Transverse colon (tissue), 4 donors: ENCODE data around the gene C11orf65. TPM values are rescaled to one million over a fixed set of nuclear protein-coding genes. Genes with fewer than 3 reads are reported as not detected.
"Not testable (repeated sequence)": the region's sequence is repeated elsewhere in the genome, so short reads cannot be mapped to it uniquely, and the experiment has no call there.

ENCODE experiments used
- DNase-seq: peaks from one replicate; pipeline ENCODE4 v3.0.0-alpha.2; 2019
- H3K27ac ChIP-seq, 4 donors: fragments of 200-600 bp; sonication (generic); 2 replicates each; pipeline ENCODE4 v1.5.1; 2016 to 2018; ENCODE audit warnings: inconsistent platforms in 4 of 4
- H3K27me3 ChIP-seq: fragments of 200-600 bp; sonication (generic); 2 replicates; pipeline ENCODE4 v1.5.1; 2017; ENCODE audit warnings: inconsistent platforms
- H3K36me3 ChIP-seq, 4 donors: fragments of 200-600 bp; sonication (generic); 2 replicates each; pipeline ENCODE4 v1.5.1; 2017 to 2019; ENCODE audit warnings: inconsistent platforms in 4 of 4
- H3K4me1 ChIP-seq, 4 donors: fragments of 200-600 bp; sonication (generic); 2 replicates each; pipeline ENCODE4 v1.5.1; 2017 to 2020; ENCODE audit warnings: inconsistent platforms in 4 of 4
- H3K4me3 ChIP-seq, 4 donors: fragments of 200-600 bp; sonication (generic); 1 replicate in 1 of 4; 2 replicates in 3 of 4; pipeline versions ENCODE4 v1.5.1 to v1.6.1; 2017 to 2019; ENCODE audit warnings: inconsistent platforms in 4 of 4
- H3K9me3 ChIP-seq, 2 donors: fragments of 200-600 bp; sonication (generic); 2 replicates each; pipeline ENCODE4 v1.5.1; 2017 to 2019; ENCODE audit warnings: inconsistent platforms in 2 of 2
- EP300 ChIP-seq: sonication (generic); formaldehyde crosslinking; IDR thresholded peaks from one replicate; pipeline ENCODE4 v1.6.1; 2017; ENCODE audit warnings: antibody characterized with exemption, low read depth
- POLR2A ChIP-seq: fragments of 450-650 bp; IDR thresholded peaks from one replicate; pipeline ENCODE4 v1.6.1; 2016; ENCODE audit warnings: antibody characterized with exemption, mild to moderate bottlenecking, moderate library complexity
- POLR2AphosphoS5 ChIP-seq, 3 donors: sonication (generic); formaldehyde crosslinking; IDR thresholded peaks; one replicate each; pipeline ENCODE4 v1.6.1; 2016; ENCODE audit warnings: antibody characterized with exemption in 3 of 3
- WGBS, 2 donors: methylation state at CpG; one replicate each; pipeline ENCODE4 v1.1.5; 2018; ENCODE audit warnings: low coverage in 1 of 2; 5-methylcytosine and 5-hydroxymethylcytosine counted together
- in situ Hi-C, 4 donors: fragments of 200-750 bp; cut with MboI; loops; one replicate each; pipeline versions ENCODE4 v1.15.0 to v1.15.1; 2017; ENCODE audit warnings: low sequenced_read_pairs in 3 of 4, low pct_ligation_motif_present in 1 of 4, low pct_unique_long_range_greater_than_20kb in 1 of 4
- intact Hi-C: fragments of 100-400 bp; cut with DNase I; formaldehyde crosslinking; loops from one replicate; pipeline ENCODE4 v1.15.1; 2023; ENCODE audit warnings: low total_unique reads
- total RNA-seq, 4 donors: library from RNA; depleted of rRNA; stranded (reverse); fragments of >200 nt; gene quantifications; one replicate each; pipeline ENCODE4 v1.1.0, GENCODE V29; 2016
- TF ChIP-seq, protein P1 (sequence below), 5 experiments: fragments of 200-600 bp in 3 of 5; fragments of 450-650 bp in 2 of 5; sonication (generic) in 3 of 5; IDR thresholded peaks; 1 replicate in 2 of 5; 2 replicates in 3 of 5; pipeline ENCODE4 v1.5.1; 2016 to 2017; ENCODE audit warnings: antibody characterized with exemption in 5 of 5, inconsistent platforms in 3 of 5, mild to moderate bottlenecking in 2 of 5, moderate library complexity in 1 of 5

The C11orf65 gene
- total RNA-seq, 4 donors from 2014 or later = 1.1 TPM; not detected in 2

GRCh38 chr11:108431370-108431769 is 36.0 kb downstream of the C11orf65 start:
- WGBS, 2 donors = 60 to 63% methylated on average over 1 of the region's 1 CpG
- intact Hi-C loops = no loop called here
- in situ Hi-C loops = no loop called here
- no peaks in the 10 kb centered on the region for H3K36me3 ChIP-seq
- no peaks in the 10 kb centered on the region for H3K9me3 ChIP-seq
- no peak for DNase-seq
- no peaks in the 10 kb centered on the region for H3K27me3 ChIP-seq
- H3K4me3 ChIP-seq = no peak overlapping the region
- H3K27ac ChIP-seq = no peak overlapping the region
- no peaks in the 10 kb centered on the region for H3K4me1 ChIP-seq
- TF ChIP-seq, protein P1, sequence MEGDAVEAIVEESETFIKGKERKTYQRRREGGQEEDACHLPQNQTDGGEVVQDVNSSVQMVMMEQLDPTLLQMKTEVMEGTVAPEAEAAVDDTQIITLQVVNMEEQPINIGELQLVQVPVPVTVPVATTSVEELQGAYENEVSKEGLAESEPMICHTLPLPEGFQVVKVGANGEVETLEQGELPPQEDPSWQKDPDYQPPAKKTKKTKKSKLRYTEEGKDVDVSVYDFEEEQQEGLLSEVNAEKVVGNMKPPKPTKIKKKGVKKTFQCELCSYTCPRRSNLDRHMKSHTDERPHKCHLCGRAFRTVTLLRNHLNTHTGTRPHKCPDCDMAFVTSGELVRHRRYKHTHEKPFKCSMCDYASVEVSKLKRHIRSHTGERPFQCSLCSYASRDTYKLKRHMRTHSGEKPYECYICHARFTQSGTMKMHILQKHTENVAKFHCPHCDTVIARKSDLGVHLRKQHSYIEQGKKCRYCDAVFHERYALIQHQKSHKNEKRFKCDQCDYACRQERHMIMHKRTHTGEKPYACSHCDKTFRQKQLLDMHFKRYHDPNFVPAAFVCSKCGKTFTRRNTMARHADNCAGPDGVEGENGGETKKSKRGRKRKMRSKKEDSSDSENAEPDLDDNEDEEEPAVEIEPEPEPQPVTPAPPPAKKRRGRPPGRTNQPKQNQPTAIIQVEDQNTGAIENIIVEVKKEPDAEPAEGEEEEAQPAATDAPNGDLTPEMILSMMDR (IDR thresholded peaks at IDR 0.05) = no peak
- no peak for TF ChIP-seq POLR2A

DNA sequence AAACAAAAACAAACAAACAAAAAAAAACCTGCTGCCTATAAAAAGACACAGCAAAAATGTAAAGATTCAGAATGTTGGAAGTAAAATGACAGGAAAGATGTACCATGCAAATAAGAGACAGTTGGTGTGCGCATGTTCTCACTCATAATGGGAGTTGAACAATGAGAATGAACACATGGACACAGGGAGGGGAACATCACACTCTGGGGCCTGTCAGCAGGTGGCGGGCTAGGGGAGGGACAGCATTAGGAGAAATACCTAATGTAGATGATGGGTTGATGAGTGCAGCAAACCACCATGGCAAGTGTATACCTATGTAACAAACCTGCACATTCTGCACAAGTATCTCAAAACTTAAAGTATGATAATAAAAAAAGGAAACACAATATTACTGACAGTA is 49.8 kb downstream of the C11orf65 start:
- not testable (repeated sequence) for H3K27ac ChIP-seq, H3K27me3 ChIP-seq, H3K4me3 ChIP-seq, H3K36me3 ChIP-seq, H3K4me1 ChIP-seq
- intact Hi-C loops = loop anchor here (5.0 kb wide), 1 partner anchor 230 kb away; no protein-coding TSS in a partner anchor
- WGBS, 2 donors = 73 to 88% methylated on average over 1 to 2 of the region's 2 CpGs
- in situ Hi-C loops = loop anchor here in 1 of 4 donors (10.0 kb wide), 1 partner anchor 227 kb away; no protein-coding TSS in a partner anchor
- TF ChIP-seq, protein P1 (IDR thresholded peaks at IDR 0.05) = peak in 4 of 5 experiments; percentile 25 to 41 (median 32)
- peak; percentile 57 for DNase-seq
- H3K9me3 ChIP-seq = peaks cover 7 to 11% of the 10 kb centered on the region in 2 donors

- intact Hi-C loops (loop anchor here (5.0 kb wide), 1 partner anchor 232 kb away; no protein-coding TSS in a partner anchor), in situ Hi-C loops (loop anchor here in 1 of 4 donors (10.0 kb wide), 1 partner anchor 230 kb away; no protein-coding TSS in a partner anchor)
- Histone ChIP-seq H3K9me3 (peaks cover 7 to 11% of the 10 kb centered on the region in 2 donors), H3K4me3 (no peak overlapping the region), H3K36me3 (no peaks in the 10 kb centered on the region), H3K27me3 (no peaks in the 10 kb centered on the region), H3K4me1 (no peaks in the 10 kb centered on the region), H3K27ac (no peak overlapping the region)
- TF ChIP-seq, protein P1 (IDR thresholded peaks at IDR 0.05) = no peak
- TF ChIP-seq POLR2AphosphoS5 (IDR thresholded peaks at IDR 0.05) = no peak
- TF ChIP-seq EP300 = no peak
- TF ChIP-seq POLR2A = no peak
- DNase-seq = no peak
These were observed 52.4 kb downstream of the C11orf65 start for GRCh38 chr11:108414958-108415357.

- Histone ChIP-seq H3K27ac (no peak overlapping the region), H3K4me3 (no peak overlapping the region), H3K36me3 (no peaks in the 10 kb centered on the region), H3K9me3 (no peaks in the 10 kb centered on the region), H3K4me1 (no peaks in the 10 kb centered on the region), H3K27me3 (no peaks in the 10 kb centered on the region)
- no peak for DNase-seq
- TF ChIP-seq POLR2AphosphoS5 (IDR thresholded peaks at IDR 0.05) (no peak), EP300 (no peak), POLR2A (no peak)
- TF ChIP-seq, protein P1 (IDR thresholded peaks at IDR 0.05) = no peak
- in situ Hi-C loops (no loop called here), intact Hi-C loops (no loop called here)
- 77 to 88% methylated on average over 1 of the region's 1 CpG for WGBS, 2 donors
These were observed 61.6 kb downstream of the C11orf65 start for GRCh38 chr11:108405706-108406105.
